HG02938 (cell line): ENCODE results near the gene NR1D2.
"Not testable (repeated sequence)": the region's sequence is repeated elsewhere in the genome, so short reads cannot be mapped to it uniquely, and the experiment has no call there.

Source experiments
- ATAC-seq: cut with Tn5 transposase; IDR thresholded peaks from one replicate; pipeline ENCODE4 v1.9.1; 2021; ENCODE audit warnings: mild to moderate bottlenecking, moderate library complexity; ENCODE audit not compliant: unreplicated experiment

NR1D2 gene

DNA sequence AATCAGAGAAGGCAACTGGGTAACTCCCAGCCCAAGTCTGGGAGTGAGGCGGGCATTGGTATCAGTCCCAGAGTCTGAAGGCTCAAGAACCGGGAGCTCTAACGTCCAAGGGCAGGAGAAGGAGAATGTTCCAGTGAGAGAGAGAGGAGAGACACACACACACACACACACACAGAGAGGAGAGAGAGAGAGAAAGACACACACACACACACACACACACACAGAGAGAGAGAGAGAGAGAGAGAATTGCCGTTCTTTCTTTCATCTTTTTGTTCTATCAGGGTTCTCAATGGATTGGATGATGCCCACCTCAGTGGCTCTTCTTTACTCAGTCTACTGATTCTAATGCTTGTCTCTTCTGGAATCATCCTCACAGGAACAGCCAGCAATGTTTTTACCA is 57.0 kb downstream of the NR1D2 start:
- ATAC-seq = no peak

DNA sequence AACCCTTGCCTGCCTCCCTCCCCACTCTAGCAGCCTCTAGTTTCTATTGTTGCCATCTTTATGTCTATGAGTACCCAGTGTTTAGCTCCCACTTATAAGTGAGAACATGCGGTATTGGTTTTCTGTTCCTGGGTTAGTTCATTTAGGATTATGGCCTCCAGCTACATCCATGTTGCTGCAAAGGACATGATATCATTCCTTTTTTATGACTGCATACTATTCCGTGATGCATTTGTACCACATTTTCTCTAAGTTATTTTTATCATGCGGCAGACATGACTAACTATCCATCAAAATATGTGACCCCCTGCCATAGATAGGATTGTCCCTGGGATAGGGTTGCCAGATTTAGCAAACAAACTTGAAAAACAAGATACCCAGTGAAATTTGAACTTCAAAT is 58.4 kb downstream of the NR1D2 start:
- no peak for ATAC-seq

DNA sequence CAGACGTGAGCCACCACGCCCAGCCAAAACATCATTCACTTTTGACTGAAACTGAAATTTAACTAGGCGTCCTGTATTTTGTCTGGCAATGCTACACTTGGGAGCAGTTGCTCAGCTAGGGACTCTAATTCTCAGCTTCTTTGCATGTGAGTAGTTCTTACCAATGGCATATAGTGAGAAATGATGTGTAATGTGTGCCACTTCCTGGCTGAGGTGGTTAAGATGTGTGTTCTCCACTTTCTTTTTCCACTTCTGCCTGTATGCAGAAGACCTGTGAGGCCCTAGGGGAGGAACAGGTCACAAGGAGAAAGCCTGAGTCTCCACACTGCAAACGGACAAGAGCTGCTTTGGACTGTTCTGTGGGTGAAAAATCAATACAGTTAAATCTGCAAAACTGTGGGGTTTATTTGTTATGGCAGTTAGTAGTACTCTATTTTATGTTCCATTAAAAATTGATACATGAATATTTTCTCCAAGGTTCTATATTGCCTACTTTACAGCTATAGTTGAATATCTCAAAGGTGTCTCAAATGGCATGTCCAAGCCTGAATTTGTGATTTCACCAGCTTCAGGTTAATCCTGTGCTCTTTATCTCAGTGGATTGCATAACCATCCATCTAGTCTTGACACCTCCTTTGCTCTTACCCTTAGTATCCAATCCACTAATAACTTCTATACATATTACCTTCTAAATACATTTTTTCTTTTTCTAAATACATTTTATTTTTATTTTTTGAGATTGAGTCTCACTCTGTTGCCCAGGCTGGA is 59.3 kb downstream of the NR1D2 start:
- ATAC-seq = peak; percentile 80

DNA sequence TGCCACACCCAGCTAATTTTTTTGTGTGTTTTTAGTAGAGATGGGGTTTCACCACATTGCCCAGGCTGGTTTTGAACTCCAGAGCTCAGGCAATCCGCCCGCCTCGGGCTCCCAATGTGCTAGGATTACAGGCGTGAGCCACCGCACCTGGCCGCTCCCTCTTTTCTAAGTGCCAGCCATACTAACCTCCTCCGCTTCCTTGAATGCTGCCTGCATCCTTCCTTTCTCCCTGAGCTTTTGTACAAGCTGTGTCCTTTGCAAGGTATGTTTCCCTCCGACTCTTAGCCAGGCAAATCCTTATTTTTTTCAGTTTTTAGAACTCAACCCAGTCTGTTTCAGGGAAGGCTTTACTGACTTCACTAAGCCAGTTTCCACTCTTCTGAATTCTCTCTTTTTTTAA is 60.6 kb downstream of the NR1D2 start:
- ATAC-seq = no peak

DNA sequence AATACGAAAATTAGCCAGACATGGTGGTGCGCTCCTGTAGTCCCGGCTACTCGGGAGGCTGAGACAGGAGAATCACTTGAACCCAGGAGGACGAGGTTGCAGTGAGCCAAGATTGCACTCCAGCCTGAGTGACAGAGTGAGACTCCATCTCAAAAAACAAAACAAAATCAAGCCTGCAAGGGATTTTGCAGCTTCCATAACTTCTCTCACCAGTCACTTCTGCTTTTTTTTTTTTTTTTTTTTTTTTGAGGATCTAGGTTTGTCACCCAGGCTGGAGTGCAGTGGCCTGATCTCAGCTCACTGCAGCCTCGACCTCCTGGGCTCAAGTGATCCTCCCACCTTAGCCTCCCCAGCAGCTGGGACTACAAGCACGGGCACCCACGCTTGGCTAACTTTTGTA is 65.7 kb downstream of the NR1D2 start:
- not testable (repeated sequence) for ATAC-seq

DNA sequence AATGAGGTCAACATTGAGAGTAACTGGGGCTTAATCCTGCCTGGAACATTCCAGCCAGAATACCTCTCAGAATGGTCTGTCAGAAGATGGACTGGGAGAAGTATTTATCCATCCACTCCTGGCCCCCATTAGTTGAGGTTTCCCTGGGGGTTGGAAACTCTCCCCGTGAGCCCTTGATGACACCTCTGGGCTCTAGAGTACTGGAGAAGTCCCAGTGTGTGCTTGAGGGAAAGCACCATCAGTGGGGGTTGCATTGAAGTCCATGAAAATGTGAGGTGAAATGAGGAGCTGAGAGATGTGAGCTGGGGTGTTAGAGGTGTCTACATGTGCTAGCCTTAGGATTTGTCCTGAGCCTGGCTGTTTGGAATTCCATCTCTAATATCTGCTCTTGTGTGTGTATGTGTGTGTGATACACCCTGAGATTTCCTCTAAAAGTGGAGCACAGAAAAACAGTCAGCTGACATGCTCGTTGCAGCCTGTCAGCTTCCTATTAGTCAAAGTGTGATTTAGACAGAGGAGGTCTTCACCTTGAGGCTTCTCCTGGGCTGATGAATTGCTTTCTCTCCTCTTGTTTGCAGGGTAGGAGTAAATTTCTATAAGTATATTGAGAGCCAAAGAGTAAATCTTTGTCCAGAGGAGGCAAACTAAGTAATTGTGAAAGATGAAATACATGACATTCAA is 67.6 kb downstream of the NR1D2 start:
- no peak for ATAC-seq

DNA sequence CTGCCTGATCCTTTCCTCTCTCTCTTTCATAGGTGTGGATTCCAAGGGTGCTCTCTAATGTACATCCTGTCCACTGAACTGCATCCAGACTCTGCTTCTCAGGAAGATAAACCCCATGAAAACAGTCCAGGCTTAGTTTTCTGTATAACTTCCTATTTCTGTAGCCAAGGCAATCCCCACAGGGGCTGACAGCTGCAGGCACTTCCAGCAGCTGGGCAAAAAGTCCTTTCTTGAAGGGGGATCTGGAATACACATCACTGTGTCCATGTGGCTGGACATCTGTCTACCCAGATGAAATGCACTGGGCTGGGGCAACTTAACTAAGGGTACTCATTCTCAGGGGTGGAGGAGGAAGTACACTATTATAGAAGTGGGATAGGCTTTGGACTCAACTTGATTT is 72.2 kb downstream of the NR1D2 start:
- no peak for ATAC-seq

DNA sequence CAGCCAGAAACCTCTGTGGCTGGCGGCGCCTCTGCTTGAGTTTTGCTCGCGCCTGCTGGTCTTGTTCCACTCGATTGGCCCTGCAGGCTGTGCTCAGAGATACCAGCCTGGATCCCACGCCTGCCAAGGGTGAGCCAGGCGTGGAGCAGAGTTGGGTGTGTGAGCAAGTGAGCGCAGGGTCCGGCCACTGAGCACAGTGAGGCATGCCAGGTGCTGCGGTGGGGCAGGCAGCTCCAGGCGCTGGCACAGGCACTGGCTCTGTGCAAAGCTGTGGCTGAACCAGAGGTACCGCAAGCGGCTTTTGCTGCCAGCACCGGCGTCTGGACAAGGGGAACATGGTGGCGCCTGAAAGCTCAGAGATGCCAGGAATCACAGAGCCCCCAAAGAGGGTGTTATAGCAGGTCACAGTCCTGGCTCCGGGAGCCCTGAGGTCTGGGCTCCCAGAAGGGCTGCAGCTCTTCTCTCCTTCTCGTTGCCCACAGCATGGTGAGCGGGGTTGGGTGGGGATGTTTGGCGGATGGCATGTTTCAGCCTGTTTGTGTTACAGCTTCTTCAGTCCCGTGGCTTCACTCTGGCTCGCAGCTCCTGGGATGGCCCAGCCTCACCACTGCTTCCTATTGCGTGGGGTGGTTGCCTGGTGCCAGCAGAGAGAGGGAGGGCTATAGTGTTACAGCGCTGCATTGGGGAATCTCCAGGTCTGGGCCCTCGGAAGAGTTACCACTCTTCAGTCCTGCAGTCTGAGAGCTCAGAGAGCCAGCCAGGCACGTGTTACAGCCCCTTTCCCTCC is 73.9 kb downstream of the NR1D2 start:
- ATAC-seq = no peak

DNA sequence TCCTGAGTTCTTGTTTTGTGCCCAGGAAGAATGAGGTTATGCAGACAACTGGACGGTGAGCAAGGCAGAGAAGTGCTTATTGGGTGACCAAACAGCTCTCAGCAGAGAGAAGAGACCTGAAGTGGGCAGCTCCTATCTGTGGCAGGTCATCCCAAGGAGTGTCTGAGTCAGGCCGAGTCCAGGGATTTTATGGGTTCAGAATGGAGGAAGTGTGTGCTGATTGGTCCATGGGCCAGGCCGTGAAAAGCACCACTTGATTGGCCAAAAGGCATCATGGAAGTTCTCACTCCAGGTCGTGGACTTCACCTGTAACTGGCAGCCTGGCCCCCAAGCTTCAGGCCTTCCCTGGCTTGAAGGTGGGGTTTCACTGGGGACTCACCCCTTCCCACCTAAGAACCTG is 74.5 kb downstream of the NR1D2 start:
- ATAC-seq = no peak

DNA sequence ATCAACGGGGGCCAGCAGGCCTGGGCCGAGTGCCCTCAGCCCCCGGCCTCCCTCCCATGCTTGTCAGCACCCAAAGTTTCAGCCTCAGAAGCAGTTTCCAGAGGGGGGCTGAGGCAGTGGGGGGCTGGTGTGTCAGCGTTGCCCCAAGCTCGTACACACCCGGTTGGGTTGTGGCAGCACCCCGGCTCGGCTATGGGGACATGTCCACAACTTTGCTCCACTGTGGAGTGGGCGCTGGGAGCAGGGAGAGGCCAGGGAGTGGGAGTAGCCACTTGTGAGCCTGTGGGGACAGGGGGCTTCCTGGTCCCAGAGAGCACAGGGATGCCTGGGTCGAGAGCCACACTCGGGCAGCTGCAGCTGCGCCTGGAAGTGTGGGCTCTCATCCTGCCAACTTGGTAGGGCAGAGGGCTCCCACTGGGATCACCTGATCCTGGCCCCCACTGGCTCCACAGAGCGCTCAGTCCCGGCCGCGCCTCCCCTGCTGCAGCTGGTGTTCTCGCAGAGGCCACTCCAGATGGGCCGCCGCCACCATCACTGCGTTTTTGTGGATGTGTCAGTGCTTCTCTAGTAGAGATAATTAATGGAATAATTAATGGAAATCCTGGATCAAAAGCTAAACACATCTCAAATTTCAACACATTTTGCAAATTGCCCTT is 75.1 kb downstream of the NR1D2 start:
- ATAC-seq = no peak

DNA sequence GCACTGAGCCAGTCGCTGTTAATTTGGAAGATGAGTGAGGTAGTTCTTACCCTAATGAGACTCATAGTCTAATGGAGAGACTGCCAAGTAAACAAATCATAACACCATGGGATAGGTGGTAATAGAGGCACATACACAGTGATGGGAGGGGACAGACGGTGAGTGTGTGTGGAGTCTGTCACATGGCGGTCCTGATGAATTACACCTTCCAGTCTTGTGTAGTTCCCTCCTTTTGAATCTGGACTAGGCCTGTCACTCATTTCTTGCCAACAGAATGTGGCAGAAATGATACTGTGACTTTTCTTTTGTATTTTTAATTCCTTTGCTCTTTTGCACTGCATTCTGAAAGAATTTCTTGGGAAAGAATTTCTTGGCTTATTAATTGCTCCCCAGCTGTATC is 78.1 kb downstream of the NR1D2 start:
- no peak for ATAC-seq

DNA sequence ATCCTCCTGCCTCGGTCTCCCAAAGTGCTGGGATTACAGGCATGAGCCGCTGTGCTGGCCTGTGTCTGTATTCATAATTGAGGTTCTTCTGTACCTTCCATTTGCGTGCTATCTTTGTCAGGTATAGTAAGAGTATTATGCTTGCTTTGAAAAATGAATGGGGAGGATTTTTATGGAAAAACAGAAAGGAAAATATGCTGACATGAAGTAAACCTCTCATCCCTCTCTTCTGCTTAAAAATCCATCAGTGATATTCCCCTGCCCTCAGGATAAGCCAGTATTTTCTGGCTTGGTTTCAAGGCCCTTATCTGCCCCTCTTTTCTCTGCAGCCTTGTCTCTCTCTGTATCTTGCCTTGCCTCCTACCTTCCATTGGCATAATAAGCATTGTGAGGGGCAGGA is 80.7 kb downstream of the NR1D2 start:
- no peak for ATAC-seq

DNA sequence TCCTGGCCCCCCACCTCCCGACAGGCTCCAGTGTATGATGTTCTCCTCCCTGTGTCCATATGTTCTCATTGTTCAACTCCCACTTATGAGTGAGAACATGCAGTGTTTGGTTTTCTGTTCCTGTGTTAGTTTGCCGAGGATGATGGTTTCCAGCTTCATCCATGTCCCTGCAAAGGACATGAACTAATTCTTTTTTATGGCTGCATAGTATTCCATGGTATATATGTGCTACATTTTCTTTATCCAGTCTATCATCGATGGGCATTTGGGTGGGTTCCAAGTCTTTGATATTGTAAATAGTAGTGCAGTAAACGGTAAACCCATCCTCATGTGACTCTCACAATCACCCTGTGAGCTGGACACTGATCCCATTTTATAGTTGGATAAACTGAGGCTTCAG is 81.6 kb downstream of the NR1D2 start:
- ATAC-seq = not testable (repeated sequence)

DNA sequence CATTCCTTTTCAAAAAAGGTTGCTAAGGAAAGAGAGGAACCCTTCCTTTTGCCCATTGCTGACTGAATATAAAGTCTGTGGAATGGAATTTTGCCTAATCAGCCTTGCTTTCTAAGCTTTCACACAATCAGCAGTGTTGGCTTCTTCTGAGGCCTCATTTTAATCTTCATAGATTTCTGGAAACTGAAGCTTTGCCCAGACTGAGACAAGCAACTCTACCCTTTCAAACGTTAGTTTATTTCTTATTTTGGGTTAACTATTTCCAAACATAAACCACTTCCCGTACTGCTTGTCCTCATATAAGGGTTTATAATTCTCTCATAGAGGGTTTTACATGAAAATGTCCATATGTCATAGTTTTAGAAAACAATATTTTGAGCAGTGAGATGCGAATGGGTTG is 82.9 kb downstream of the NR1D2 start:
- no peak for ATAC-seq
